HCT116 (cell line): ENCODE results near the gene CD8A.

ENCODE experiments used
- CTCF ChIP-seq, 3 experiments: fragments of 200-600 bp in 1 of 3; sonication (generic) in 1 of 3; IDR thresholded peaks in 2 of 3; conservative IDR thresholded peaks in 1 of 3; 2 replicates each; pipeline ENCODE4 v1.5.1; 2012 to 2017; ENCODE audit warnings: low read depth in 2 of 3, low read length in 2 of 3, antibody characterized with exemption in 1 of 3, borderline replicate concordance in 1 of 3, control low read depth in 1 of 3, mild to moderate bottlenecking in 1 of 3, mixed read lengths in 1 of 3, mixed run types in 1 of 3, moderate library complexity in 1 of 3; ENCODE audit not compliant: insufficient read depth in 1 of 3
- ZNF274 ChIP-seq: fragments of 200-500 bp; sonication (Bioruptor generic); IDR thresholded peaks from 2 replicates; pipeline ENCODE4 v1.6.1; 2014; ENCODE audit warnings: mild to moderate bottlenecking, low read depth, low read length, inconsistent platforms

GRCh38 chr2:86809481-86810121 is 18.9 kb upstream of the CD8A start:
- TF ChIP-seq CTCF (IDR thresholded peaks at IDR 0.05 in 2 of 3, conservative IDR thresholded peaks at IDR 0.05 in 1 of 3; ENCODE audit: borderline replicate concordance in 1 of 3, insufficient read depth in 1 of 3, low read depth in 2 of 3, low read length in 2 of 3): no peak
- TF ChIP-seq ZNF274: no peak
